NCI-H226 (cell line): Measurements from ENCODE around the gene CFB.
"Not testable (repeated sequence)": the region's sequence is repeated elsewhere in the genome, so short reads cannot be mapped to it uniquely, and the experiment has no call there.

Experiments
- DNase-seq: peaks from one replicate; pipeline ENCODE4 v3.0.0-alpha.2; 2015

Gene CFB

GRCh38 chr6:31945507-31946369 lies at the start of gene CFB:
TSS of gene CFB (plus strand) at chr6:31946095. CDS start at chr6:31946222, 127 bp downstream.
- DNase-seq = peak; percentile 93

DNA sequence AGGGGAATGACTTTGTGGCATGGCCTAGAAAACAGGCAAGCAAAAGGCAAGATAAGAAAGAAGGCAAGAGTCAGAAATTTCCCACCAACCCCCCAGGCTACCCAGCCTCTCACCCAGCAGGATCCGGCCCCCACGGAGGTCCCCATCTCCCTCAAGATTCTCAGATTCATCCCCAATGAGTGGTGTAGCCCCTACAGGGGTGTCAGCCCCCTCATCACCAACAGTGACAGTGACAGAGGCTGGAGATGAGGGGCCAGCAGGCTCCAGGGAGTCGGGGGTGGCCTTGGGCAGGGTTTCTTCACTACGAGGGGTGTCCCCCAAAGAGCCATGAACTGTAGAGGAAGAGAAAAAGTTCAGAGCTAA lies 49.4 kb upstream of the CFB start:
- no peak for DNase-seq

DNA sequence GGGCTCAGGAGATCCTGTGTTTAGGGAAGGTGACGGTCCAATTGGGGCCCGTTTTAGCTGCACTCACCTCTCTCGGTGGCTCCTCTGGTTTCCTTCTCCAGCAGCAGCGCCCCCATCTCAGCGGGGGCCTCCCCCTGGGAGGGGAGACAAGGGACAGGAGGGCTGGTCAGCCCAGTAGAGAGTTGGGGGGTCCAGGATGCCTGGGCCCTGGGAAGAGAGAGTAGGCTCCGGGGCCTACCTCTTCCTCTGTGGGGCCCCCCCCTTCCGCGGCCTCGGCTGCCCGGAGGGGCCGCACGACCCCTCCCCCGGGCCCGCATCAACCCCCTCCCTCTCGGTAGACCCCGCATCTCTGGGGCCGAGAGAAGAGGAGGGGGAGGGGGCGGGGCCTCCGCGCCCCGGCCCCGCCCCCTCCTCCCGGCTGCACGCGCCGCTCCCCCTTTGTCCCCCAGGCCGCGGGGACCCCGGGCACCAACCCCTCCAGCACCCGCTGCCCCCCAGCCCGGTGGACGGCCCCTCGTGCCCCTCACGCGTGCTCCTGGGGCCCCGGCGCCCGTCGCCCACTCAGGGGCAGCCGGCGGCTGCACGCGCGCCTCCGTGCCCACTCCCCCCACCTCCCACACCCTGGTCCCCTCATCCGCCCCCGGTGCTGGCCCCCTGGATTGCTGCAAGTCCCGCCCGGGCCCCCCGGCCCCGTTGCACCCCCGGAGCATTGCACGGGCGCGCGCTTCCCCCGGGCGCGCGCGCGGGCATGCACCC lies 48.9 kb upstream of the CFB start:
- DNase-seq = no peak

- DNase-seq = peak; percentile 75
These were observed 48.1 kb upstream of the CFB start, which contains the start of gene EHMT2 for GRCh38 chr6:31897612-31898382. TSS of gene EHMT2 (minus strand) at chr6:31897698. CDS start at chr6:31897677, 21 bp downstream.

DNA sequence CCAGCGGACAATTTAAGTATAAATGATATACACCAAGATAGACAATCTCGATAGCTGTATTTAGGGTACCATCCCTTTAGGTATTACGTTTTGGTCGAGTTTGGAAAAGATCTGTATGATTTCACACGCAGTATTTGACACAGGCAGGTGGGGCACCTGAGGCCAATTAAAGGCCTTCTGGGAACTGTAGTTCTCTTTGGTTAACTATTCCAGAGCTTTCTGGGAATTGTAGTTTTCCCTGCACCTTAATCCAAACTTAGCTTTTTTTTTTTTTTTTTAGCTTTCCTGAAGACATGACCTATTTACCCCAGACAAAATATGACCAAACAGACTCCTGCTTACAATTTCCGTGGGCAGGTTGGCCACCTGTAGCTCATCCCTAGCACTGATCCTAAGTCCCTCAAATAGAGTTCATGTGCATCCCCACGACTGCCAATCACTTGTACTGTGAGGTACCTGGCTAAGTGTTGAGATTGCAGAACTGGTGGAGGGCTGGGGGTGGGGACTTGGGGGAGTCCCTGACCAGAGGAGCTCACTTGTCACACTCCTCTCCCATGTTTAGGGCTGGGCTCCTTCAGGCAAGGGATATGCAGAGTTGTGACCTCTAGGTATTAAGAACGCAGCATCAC lies 47.4 kb upstream of the CFB start:
- DNase-seq = no peak

GRCh38 chr6:31899215-31899614 lies 46.7 kb upstream of the CFB start:
- no peak for DNase-seq

GRCh38 chr6:31899882-31900722 lies 45.8 kb upstream of the CFB start:
- no peak for DNase-seq

- no peak for DNase-seq
These were observed 44.9 kb upstream of the CFB start for GRCh38 chr6:31900917-31901414.

DNA sequence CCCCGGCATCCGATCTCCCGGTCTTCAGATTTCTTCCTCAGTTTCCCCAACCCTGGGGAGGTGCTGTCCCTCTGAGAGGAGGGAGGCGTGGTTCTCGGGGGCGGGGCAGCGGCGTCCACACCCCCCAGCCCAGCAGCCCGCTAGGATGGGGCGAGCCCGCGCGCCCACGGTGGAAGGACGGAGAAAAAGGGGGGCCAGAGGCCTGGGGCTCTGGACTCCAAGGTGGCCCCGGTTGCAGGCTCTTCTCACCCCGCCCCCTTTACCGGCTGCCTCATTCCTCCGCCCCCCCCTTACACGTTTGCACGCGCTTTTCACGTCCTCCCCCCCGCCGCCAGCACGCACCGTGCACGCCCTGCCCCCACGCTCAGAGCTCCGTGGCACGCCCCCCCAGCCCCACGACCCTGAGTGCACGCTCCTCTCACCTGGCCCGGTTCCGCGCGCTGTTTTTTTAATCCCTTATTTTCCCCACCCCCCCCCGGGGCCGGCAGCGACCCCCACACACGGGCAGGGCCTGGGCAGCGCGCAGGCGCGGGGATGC lies 44.4 kb upstream of the CFB start:
- DNase-seq = peak; percentile 49

GRCh38 chr6:31901953-31902643 lies 43.8 kb upstream of the CFB start, which contains the start of gene ZBTB12:
TSS of gene ZBTB12 (minus strand) at chr6:31902086. CDS start at chr6:31901305, 781 bp downstream.
- peak; percentile 94 for DNase-seq

GRCh38 chr6:31903957-31904356 lies 41.9 kb upstream of the CFB start:
- peak; percentile 83 for DNase-seq

- DNase-seq = no peak
These were observed 40.9 kb upstream of the CFB start for GRCh38 chr6:31905041-31905440.

DNA sequence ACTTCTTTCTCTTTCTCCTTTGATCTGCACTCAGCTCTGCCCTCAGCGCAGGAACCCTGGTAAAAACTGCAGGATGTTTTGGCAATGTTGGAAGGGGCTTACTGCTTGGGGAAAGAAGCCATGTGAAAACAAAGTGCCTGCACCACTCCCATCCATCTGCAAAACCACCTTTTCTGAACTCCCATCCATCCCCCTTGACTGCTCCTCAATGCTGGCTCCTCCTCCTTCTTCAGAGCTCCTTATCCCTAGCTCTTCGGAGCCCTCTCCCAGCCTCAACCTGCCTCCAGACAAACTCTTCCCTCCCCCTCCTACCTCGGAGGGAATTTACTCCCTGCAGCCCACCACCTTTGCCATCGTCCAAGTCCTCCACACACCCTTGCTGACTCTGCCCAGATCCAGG lies 39.8 kb upstream of the CFB start:
- no peak for DNase-seq

DNA sequence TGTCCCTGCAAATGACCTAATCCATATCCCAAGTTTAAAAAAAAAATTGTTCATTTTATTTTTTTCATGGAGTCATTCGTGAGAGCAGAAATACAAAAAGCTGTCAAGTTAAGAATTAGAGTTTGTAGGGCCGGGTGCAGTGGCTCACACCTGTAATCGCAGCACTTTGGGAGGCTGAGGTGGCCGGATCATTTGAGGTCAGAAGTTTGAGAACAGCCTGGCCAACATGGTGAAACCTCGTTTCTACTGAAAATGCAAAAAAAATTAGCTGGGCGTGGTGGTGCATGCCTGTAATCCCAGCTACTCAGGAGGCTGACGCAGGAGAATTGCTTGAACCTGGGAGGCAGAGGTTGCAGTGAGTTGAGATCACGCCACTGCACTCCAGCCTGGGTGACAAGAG lies 39.2 kb upstream of the CFB start:
- DNase-seq = not testable (repeated sequence)

DNA sequence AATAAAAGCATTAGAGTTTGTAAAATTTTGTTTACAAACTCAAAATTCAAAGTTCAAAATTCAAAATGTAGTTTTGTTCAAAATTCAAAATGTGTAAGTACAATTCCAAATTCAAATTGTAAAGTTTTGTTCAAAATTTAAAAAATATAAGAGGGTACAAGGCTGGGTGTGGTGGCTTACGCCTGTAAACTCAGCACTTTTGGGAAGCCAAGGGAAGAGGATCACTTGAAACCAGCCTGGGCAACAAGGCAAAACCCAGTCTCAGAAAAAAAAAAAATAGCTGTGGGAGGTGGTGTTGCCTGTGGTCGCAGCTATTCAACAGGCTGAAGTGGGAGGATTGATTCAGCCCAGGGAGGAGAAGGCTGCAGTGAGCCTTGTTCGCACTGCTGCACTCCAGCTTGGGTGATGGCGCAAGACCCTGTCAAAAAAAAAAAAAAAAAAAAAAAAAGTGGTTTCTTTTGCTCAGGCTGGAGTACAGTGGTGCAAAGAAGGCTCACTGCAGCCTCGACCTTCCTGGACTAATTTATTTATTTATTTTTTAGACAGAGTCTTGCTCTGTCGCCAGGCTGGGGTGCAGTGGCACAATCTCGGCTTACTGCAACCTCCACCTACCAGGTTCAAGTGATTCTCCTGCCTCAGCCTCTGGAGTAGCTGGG lies 38.6 kb upstream of the CFB start:
- peak; percentile 90 for DNase-seq

DNA sequence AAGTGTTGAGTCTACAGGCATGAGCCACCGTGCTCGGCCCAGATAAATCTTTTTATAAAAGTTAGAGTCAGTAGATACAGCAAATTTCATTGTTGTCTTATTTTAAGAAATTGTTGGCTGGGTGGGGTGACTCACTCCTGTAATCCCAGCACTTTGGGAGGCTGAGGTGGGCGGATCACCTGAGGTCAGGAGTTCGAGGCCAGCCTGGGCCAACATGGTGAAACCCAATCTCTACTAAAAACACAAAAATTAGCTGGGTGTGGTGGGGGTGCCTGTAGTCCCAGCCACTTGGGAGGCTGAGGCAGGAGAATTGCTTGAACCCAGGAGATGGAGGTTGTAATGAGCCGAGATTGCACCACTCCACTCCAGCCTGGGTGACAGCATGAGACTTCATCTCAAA lies 37.6 kb upstream of the CFB start:
- not testable (repeated sequence) for DNase-seq

- peak; percentile 77 for DNase-seq
These were observed 37.1 kb upstream of the CFB start for GRCh38 chr6:31908791-31909190.

- DNase-seq = not testable (repeated sequence)
These were observed 36.6 kb upstream of the CFB start for GRCh38 chr6:31909298-31909697.

DNA sequence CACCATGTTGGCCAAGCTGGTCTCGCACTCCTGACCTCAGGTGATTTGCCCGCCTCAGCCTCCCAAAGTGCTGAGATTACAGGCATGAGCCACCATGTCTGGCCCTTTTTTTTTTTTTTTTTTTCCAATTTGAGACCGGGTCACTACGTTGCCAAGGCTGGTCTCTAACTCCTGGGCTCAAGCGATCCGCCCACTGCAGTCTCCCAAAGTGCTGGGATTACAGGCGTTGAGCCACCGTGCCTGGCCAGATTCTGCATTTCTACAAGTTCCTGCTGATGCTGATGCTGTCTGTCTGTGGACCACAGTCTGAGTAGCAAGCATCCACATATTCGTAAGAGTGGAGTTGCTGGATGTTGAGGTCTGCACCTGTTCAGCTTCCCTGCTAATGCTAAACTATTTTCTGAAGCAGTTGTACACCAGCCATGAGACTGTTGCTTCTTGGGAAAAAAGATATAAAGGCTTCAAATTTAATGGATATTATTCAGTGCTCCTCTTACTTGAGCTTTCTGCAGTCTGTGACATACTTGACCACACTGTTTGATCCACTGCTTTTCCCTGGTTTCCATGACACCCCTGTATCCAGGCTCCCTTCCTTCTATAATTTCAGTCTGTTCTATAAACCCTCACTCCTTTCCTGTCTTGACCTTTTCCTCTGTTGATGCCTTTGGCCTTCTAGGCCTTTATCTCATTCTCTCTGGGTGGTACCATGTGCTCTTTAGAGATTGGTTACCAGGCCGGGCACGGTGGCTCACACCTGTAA lies 33.9 kb upstream of the CFB start:
- DNase-seq = no peak
